ENCODE results near the gene RBM42.
A peak's percentile ranks its signal among the peaks of the same experiment; 100 is the strongest.
"Not testable (repeated sequence)": the region's sequence is repeated elsewhere in the genome, so short reads cannot be mapped to it uniquely, and the experiment has no call there.

The RBM42 gene, protein sequence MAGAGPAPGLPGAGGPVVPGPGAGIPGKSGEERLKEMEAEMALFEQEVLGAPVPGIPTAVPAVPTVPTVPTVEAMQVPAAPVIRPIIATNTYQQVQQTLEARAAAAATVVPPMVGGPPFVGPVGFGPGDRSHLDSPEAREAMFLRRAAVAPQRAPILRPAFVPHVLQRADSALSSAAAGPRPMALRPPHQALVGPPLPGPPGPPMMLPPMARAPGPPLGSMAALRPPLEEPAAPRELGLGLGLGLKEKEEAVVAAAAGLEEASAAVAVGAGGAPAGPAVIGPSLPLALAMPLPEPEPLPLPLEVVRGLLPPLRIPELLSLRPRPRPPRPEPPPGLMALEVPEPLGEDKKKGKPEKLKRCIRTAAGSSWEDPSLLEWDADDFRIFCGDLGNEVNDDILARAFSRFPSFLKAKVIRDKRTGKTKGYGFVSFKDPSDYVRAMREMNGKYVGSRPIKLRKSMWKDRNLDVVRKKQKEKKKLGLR

DNA sequence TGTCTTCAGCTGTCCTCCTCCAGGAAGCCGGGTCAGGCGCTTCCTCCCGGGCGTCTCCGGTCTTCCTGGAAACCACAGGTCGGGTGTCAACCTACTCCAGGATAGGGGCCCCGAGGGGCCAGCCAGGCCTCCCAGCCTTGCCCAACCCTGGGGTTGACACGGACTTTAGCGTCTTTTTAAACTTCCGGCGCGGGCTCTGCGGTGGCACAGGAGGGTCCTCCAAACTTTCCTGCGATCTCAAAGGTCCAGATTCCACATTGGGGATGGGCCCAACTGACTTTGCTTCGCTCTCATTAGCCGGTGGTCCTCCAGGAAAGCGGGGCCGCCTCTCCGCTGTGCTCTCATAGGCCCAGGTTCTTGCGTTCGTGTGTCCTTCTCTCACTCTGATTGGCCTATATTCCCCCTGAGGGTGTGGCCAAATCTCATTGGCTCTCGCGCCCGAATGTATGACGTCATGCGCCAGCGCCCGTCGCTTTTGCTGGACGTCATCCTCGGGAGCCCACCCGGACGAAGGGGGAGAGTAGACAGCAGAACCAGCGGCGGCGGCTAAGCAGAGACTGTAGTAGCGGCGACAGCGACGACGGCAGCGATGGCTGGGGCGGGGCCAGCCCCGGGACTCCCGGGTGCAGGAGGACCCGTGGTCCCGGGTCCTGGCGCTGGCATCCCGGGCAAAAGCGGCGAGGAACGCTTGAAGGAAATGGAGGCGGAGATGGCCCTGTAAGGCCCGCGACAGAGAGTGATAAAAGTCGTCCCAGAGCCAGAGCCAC, at the start of gene RBM42:
Gene RBM42, plus strand, starts transcription at position 472 of the 767 bp plus-strand sequence. Its CDS starts 118 bp downstream, at position 590.
- DNase-seq (ENCODE audit: low spot score) = peak; percentile 99

DNA sequence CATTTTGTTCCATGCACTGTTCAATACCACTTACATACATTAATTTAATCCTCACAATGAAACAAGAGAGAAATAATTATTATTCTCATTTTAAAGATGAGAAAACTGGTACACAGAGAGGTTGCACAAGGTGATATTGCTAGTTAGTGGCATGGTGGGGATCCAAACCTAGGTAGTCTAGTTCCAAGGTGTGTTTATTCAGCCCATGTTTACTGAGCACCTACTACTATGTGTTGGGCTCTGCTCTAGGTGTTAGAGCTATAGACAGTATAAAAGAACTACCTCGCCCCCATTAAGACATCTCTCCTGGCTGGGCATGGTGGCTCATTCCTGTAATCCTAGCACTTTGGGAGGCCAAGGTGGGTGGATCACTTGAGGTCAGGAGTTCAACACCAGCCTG, 46.1 kb upstream of the RBM42 start:
- no peak for DNase-seq (ENCODE audit: low spot score)

DNA sequence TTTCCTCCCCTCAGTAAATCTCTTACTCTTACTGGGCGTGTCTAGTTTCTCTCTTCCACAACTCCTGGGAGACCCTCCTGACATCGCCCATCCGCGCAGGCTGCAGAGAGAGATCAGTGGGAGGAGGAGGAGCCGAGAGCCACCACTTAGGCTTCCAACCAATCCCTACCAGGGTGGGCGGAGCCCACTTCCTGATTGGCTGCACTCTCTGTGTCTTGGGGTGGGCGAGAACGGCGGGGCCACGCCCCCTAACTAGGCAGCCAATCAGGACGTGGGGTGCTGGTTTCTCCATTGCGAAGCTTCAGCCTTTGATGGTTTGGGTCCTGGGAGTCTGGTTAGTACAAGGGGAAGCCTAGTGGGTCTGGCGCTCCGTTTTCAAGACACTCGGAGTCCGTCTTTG, 43.0 kb upstream of the RBM42 start, which contains the start of gene PMIS2:
Gene PMIS2, plus strand, starts transcription at position 326 of the 400 bp plus-strand sequence. CDS start 87 bp downstream, outside the sequence.
- no peak for DNase-seq (ENCODE audit: low spot score)

DNA sequence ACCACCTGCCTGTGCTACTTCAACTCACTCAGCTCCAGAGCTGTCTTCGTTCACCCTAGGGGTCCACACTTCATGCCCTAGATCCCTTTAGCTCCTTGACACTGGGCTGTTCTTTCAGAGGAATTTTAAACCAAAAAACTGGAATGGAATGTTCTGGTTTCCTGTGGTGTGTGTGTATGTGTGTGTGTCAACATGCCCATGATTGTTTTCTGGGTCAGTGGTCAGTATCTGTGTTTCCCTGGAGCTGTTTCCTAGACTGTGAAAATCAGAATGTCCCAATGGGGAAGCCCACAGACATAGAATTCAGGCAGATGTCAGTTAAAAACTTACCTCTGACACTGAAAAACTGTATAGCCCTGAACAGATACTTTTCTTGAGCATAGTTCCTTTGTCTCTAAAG, 41.5 kb upstream of the RBM42 start:
- DNase-seq (ENCODE audit: low spot score) = no peak

DNA sequence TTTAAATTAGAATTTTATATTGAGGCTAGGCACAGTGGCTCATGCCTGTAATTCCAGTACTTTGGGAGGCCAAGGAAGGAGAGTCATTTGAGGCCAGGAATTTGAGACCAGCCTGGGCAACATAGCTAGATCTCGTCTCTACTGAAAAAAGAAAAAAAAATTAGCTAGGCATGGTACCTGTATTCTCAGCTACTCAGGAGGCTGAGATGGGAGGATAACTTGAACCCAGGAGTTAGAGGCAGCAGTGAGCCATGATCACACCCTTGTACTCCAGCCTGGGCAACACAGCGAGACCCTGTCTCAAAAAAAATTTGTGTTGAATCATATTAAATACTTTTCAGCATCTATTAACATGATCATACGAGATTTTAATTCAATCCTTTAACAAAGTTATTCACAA, 38.0 kb upstream of the RBM42 start:
- DNase-seq (ENCODE audit: low spot score) = no peak

DNA sequence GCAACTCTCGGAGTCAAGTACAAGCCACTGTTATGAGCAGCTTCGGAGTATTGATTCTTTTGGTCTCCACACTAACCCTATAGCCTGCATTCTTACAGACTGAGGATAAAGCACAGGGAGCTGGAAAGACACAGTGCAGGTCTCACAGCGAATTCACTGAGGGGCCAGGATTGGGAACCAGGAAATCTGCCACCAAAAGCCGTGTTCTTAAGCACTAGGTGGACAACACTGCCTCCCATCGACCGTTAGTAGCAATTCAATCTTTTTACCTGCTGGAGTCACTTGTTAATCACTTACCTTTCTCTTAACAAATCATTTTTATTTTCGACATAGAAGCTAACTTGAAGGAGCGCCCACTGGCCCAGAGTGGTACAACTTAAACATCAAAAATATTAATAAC, 36.6 kb upstream of the RBM42 start:
- DNase-seq (ENCODE audit: low spot score) = peak; percentile 31

DNA sequence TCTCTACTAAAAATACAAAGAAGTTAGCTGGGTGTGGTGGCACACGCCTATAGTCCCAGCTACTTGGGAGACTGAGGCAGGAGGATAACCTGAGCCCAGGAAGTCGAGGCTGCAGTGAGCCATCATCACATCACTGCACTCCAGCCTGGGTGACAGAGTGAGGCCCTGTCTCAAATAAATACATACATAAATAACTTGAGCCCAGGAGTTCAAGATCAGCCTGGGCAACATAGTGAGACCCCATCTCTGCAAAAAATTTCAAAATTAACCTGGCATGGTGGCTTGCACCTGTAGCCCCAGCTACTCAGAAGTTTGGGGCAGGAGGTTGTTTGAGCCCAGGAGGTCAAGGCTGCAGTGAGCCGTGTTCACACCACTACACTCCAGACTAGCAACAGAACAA, 33.8 kb upstream of the RBM42 start:
- not testable (repeated sequence) for DNase-seq (ENCODE audit: low spot score)

DNA sequence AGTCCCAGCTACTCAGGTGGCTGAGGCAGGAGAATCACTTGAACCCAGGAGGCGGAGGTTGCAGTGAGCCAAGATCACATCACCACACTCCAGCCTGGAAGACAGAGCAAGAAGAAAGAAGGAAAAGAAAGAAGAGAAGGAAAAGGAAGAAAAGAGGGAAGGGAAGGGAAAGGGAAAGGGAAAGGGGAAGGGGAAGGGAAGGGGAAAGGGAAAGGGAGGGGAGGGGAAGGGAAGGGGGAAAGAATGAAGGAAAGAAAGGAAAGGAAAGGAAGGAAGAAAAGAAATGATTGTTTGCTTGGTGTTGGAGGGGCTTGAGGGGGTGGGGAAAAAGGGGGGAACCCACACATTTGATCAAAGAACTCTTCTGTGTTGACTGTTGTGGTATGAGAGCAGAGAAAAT, 32.9 kb upstream of the RBM42 start:
- DNase-seq (ENCODE audit: low spot score) = no peak

DNA sequence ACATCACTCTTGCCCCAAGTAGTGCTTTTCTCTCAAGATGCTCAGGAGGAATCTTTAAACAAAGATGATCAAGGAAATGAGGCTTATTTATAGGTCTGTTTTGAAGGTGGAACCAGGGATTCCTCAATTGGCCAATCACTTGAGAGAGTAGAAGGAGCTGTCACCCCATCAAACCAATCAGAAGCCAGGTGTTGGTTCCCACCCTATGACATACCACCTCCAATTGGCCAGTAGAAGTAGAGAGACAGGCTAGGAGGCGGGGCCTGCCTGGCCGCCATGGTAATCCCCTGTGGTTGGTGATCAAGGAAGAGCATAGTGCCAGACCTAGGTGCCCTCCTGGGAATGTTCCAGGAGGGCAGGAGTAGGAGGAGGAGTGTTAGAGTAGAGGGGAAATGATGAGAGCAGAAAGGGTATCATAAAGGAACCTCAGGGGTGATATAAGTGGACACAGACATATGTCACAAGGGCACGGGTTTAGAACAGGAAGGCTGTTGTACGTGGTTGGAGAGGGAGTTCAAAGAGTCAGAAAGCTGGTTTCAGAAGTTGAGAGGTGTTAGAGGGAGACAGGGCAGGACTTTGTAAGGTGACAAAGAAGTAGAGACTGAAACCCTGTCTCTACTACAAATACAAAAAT, 32.4 kb upstream of the RBM42 start:
- peak; percentile 19 for DNase-seq (ENCODE audit: low spot score)

DNA sequence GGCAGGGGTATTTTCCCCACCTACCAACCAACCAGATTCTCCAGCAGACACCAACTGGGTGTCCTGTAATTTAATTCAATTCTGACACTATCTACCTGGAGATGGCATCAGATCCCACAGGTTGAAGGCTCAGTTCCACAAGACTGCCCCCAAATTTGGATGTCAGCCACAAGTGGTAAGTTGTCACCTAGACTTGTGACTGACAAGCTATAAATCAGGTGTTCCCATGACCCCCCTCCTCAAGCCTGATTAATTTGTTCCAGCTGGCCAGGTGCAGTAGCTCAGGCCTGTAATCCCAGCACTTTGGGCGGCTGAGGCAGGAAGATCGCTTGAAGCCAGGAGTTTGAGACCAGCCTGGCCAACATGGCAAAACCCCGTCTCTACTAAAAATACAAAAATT, 26.9 kb upstream of the RBM42 start:
- DNase-seq (ENCODE audit: low spot score) = no peak

DNA sequence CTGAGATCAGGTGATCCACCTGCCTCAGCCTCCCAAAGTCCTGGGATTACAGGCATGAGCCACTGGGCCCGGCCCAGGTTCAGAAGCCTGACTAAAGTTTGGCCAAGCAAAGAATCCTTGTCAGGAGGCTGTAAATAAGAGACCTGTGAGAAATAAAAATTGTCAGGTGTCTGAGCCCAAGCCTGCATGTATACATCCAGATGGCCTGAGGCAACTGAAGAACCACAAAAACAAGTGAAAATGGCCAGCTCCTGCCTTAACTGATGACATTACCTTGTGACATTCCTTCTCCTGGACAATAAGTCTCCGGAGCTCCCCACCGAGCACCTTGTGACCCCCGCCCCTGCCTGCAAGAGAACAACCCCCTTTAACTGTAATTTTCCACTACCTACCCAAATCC, 24.4 kb upstream of the RBM42 start:
- DNase-seq (ENCODE audit: low spot score) = not testable (repeated sequence)

DNA sequence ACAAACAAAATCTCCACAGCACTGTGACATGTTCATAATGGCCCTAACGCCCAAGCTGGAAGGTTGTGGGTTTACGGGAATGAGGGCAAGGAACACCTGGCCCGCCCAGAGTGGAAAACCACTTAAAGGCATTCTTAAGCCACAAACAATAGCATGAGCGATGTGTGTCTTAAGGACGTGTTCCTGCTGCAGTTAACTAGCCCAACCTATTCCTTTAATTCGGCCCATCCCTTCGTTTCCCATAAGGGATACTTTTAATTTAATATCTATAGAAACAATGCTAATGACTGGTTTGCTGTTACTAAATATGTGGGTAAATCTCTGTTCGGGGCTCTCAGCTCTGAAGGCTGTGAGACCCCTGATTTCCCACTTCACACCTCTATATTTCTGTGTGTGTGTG, 21.7 kb upstream of the RBM42 start:
- DNase-seq (ENCODE audit: low spot score) = not testable (repeated sequence)

DNA sequence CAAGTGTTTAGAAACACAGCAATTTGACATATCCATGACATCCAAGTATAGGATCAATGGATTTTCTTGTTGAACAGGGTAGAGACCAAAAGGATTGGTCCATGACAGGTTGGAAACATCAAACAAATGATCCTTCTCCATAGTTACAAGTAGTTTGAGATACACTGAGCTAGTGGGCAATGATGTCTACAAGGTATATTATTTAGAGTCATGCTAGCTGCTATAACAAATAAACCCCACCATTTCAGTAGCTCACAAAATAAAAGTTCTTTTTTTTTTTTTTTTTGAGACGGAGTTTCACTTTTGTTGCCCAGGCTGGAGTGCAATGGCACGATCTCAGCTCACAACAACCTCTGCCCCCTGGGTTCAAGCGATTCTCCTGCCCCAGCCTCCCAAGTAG, 21.2 kb upstream of the RBM42 start:
- DNase-seq (ENCODE audit: low spot score) = no peak

DNA sequence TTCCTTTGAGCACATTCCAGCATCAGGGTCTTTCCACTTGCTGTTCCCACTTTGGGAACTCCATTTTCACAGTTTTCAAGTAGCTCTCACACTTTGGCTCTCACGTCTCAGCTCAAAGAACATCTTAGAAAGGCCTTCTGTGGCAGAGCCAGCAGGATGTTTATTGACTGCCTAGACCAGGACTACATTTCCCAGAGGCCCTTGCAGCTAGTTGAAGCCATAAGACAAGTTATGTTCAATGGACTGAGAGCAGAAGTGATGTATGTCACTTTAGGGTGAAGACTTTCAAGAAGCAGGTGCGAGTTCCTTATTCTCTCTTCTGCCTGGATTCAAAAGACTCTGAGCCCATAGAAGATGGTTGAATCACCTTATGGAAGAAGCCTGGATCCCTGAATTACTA, 20.6 kb upstream of the RBM42 start:
- no peak for DNase-seq (ENCODE audit: low spot score)

DNA sequence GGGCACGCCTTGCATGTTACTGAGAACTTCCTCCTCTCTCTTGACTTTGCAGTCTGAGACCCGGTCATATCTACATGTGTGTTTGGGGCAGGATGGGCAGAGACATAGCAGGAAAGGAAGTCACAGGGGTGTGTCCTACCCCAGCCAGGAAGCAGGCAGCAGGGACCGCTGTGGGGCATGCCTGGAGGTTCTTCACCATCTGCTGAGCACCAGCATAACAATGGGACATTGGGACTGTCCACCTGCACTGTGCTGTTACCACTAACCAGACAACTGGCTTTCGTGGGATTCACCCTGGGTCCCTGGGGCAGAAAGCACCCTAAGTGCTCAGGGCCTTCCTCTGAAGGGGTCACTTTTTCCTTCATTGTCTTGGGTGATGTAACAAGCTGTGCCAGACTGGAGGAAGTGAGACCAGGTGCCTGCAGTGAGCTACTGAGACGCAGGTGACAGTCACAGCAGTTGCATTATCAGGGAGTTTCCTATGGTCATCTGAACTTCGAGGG, 18.9 kb upstream of the RBM42 start:
- no peak for DNase-seq (ENCODE audit: low spot score)

DNA sequence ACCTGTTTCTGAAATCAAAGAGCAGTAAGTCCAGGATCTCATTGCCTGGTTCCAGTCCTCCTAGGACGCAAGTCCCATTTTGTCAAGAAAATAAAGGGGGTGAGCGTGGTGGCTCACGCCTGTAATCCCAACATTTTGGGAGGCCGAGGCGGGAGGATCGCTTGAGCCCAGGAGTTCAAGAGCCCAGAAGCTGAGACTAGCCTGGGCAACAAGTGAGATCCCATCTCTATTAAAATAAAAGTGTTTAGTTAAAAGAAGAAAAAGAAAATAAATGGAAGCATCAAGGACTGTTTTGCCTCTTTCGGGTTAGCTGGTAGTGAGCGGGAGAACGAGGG, 16.6 kb upstream of the RBM42 start:
- no peak for DNase-seq (ENCODE audit: low spot score)

DNA sequence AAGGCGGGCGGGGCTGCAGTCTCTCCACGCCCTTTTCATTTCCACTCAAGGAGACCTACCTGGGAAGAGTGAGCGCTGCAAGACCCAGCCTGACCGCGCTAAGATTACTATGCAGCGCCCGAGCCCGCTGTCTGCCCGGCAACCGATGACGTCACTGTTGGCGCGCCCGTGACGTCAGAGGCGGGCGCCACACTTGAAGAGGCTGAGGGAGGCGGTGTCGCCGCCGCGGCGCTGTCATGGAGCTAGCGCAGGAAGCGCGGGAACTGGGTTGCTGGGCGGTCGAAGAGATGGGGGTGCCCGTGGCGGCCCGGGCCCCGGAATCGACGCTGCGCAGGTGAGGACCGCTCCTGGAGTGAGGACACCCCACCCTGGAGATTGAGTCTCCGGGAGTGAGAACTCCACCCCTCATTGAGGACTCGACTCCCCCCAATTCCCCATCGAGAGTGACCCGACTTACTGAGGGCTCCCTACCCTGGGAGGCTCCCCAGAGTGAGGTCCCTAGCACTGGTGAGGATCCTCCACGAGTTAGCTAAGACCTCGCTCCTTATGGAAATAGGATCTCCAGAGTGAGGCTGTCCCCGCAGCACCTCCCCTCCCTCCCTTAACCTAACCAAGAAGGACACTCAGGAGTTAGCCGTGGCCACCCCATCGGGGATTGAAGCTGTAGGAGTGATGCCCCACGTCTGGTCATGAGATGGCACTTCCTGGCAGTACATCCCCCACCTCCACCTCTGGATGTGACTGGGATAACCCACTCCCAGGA, 16.1 kb upstream of the RBM42 start, which contains the start of gene HAUS5:
Gene HAUS5, plus strand, starts transcription at position 177 of the 763 bp plus-strand sequence. Its CDS starts 60 bp downstream, at position 237.
- DNase-seq (ENCODE audit: low spot score) = peak; percentile 98

DNA sequence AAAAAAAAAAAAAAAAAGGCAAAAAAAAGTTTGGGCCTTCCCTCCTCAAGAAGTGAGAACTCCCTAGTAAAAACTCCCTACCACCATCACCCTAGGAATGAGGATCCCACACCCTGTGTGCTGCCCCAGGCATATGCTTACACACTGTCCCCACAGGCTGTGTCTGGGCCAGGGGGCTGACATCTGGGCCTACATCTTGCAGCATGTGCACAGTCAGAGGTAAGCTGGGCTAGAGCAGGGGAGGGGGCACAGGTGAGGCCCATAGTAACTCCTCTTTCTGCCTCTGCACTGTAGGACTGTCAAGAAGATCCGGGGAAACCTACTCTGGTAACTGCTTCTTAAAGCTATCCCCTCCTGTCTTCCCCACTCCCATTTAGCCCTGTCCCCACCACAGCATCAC, 15.3 kb upstream of the RBM42 start:
- DNase-seq (ENCODE audit: low spot score) = no peak

DNA sequence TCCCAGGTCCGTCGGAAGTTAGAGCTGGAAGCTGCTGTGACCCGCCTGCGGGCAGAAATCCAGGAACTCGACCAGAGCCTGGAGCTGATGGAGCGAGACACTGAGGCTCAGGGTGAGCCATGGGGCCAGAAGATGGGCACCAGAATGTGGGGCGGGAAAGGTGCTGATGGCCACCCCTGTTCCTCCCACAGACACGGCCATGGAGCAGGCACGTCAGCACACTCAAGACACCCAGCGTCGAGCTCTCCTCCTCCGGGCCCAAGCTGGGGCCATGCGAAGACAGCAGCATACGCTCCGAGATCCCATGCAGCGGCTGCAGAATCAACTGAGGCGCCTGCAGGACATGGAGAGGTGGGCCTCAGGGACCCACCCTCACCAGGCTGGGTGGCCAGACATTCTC, 13.8 kb upstream of the RBM42 start:
- DNase-seq (ENCODE audit: low spot score) = no peak

DNA sequence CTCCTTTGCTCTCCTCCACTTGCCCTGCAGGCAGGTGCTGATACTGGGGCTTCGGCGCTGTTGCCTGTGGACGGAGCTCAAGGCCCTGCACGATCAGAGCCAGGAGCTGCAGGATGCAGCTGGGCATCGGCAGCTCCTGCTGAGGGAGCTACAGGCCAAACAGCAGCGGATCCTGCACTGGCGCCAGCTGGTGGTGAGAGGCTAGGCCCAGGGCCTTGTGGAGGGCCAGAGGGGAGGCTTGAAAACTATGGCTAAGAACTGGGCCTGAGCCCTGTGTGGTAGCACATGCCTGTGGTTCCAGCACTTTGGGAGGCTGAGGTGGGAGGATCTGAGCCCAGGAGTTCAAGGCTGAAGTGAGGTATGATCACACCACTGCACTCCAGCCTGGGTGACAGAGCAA, 10.0 kb upstream of the RBM42 start:
- DNase-seq (ENCODE audit: low spot score) = no peak

DNA sequence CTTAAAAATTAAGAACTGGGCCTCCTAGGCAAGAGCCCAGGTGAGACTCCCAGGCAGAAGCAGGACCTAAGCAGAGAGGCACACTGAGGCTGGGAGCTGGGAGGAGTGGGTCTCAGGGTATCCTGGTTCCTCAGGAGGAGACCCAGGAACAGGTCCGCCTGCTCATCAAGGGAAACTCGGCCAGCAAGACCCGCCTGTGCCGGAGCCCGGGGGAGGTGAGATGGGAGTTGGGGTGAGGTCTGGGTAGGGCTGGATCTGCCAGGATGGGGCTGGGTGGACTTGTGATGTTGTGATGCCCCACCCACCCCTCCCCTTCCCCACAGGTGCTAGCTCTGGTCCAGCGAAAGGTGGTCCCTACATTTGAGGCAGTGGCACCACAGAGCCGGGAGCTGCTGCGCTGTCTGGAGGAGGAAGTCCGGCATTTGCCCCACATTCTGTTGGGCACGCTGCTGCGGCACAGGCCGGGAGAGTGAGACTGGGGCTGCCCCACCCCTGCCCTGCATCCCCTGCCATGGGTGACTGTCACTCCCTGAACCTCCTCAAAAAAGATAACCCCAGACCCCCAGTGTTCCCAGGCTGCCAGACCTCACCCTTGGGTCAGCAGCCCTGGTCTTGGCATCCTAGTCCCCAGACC, 9.4 kb upstream of the RBM42 start:
- DNase-seq (ENCODE audit: low spot score) = no peak

All from AG08395 (cell line).